ENCODE results near the gene PATJ. TPM values are rescaled to one million over a fixed set of nuclear protein-coding genes. Genes with fewer than 3 reads are reported as not detected.

The PATJ gene
- total and polyA plus RNA-seq, 2 experiments from 2014 or later, result 10.8 to 18.7 TPM

DNA sequence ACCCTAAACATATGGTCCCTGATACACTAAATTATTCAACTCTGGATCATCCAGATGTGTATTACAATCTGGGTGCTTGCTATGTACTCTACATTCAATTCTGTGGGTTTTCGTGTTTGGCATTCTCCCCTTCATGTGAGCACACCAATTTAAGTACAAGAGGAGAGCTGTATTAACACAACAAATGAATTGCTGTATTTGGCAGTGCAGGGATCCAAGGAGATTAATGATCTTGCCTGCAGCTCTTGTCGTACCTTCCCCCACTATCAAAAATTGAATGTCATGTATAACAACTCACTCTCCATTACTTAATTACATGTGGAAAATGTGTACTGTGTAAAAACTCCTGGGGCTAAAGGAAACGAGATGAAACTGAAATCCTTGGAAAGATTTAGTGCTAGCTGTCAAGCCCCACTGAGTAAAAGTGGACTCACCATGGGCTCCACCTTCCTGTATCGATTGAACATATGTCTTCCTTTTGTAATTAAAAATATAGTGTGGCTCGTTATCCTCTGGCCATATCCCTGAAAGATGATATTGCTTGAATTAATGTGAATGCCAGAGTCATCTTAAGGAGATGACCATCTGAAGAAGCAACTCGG is 280.2 kb downstream of the PATJ start:
- no peak overlapping the region for H3K4me3 ChIP-seq
- H3K36me3 ChIP-seq, result no peaks in the 10 kb centered on the region
- TF ChIP-seq CTCF (IDR thresholded peaks at IDR 0.05; ENCODE audit: low read depth, low read length), result no peak
- H3K9me3 ChIP-seq (ENCODE audit: low read depth), result no peaks in the 10 kb centered on the region
- no peak overlapping the region for H3K27ac ChIP-seq
- no peak for DNase-seq (ENCODE audit: low read depth in 1 of 2, low spot score in 1 of 2)
- H3K4me1 ChIP-seq (ENCODE audit: low read depth), result no peaks in the 10 kb centered on the region
- no peaks in the 10 kb centered on the region for H3K27me3 ChIP-seq

DNA sequence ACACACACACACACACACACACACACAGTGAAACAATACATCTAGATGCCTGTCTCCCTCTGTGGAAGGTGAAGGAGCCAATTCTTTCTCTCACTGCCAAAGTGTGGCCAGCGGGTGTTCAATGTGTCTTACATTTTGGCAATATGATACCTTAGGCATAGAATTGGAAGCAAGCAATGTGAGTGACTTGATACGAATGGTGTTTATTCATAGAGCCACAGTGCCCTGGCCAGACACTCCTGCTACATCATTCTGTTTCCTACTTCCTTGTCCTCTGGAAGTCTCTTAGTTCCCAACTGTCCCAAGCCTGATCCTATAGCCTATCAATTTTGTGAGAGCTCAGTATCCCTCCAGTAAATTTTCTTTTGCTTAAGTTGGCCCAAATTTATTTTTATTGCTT is 282.4 kb downstream of the PATJ start:
- H3K9me3 ChIP-seq (ENCODE audit: low read depth), result peaks cover 3% of the 10 kb centered on the region

GRCh38 chr1:62025154-62025553 is 282.9 kb downstream of the PATJ start:
- Histone ChIP-seq H3K27ac (no peak overlapping the region), H3K36me3 (no peaks in the 10 kb centered on the region), H3K4me1 (ENCODE audit: low read depth) (no peaks in the 10 kb centered on the region), H3K27me3 (no peaks in the 10 kb centered on the region), H3K4me3 (no peak overlapping the region), H3K9me3 (ENCODE audit: low read depth) (peaks cover 3% of the 10 kb centered on the region)
- TF ChIP-seq CTCF (IDR thresholded peaks at IDR 0.05; ENCODE audit: low read depth, low read length), result no peak
- DNase-seq (ENCODE audit: low read depth in 1 of 2, low spot score in 1 of 2), result no peak

More for the DNA sequence above, 282.4 kb downstream of the PATJ start:
- H3K4me3 ChIP-seq, result no peak overlapping the region
- no peak overlapping the region for H3K27ac ChIP-seq
- DNase-seq (ENCODE audit: low read depth in 1 of 2, low spot score in 1 of 2), result no peak
- H3K4me1 ChIP-seq (ENCODE audit: low read depth), result no peaks in the 10 kb centered on the region
- no peaks in the 10 kb centered on the region for H3K27me3 ChIP-seq
- no peak for TF ChIP-seq CTCF (IDR thresholded peaks at IDR 0.05; ENCODE audit: low read depth, low read length)
- H3K36me3 ChIP-seq, result no peaks in the 10 kb centered on the region

GRCh38 chr1:62025892-62026291 is 283.6 kb downstream of the PATJ start:
- DNase-seq (ENCODE audit: low read depth in 1 of 2, low spot score in 1 of 2), result no peak
- no peak for TF ChIP-seq CTCF (IDR thresholded peaks at IDR 0.05; ENCODE audit: low read depth, low read length)
- H3K4me3 ChIP-seq, result no peak overlapping the region
- no peaks in the 10 kb centered on the region for H3K36me3 ChIP-seq
- H3K27ac ChIP-seq, result no peak overlapping the region
- no peaks in the 10 kb centered on the region for H3K4me1 ChIP-seq (ENCODE audit: low read depth)
- H3K9me3 ChIP-seq (ENCODE audit: low read depth), result peaks cover 3% of the 10 kb centered on the region
- H3K27me3 ChIP-seq, result no peaks in the 10 kb centered on the region

DNA sequence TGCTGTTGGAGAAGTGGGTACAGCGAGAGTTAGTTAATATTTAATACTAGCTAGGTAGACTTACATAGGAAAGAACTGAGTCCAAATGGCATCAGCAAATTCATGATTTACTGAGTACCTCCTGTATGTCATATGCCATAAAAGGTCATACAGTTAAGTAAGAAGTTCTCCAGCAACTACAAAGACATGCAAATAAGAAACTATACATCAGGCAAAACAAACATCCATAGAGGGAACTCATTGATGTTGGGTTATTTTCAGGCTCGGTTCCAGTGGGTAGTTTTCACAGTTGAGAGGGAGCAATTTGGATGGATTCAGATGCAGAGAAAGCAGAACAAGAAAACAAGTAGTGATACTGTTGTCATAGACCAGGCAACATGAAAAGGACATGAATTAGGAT is 287.4 kb downstream of the PATJ start:
- H3K36me3 ChIP-seq, result no peaks in the 10 kb centered on the region
- H3K27me3 ChIP-seq, result no peaks in the 10 kb centered on the region
- H3K4me3 ChIP-seq, result no peak overlapping the region
- peaks cover 8% of the 10 kb centered on the region for H3K4me1 ChIP-seq (ENCODE audit: low read depth)
- H3K27ac ChIP-seq, result no peak overlapping the region
- DNase-seq (ENCODE audit: low read depth in 1 of 2, low spot score in 1 of 2), result no peak
- peaks cover 3% of the 10 kb centered on the region for H3K9me3 ChIP-seq (ENCODE audit: low read depth)
- no peak for TF ChIP-seq CTCF (IDR thresholded peaks at IDR 0.05; ENCODE audit: low read depth, low read length)
